NT2/D1 (cell line): ENCODE measurements around the gene WASF2.

Experiments
- SUZ12 ChIP-seq: IDR thresholded peaks from 2 replicates; pipeline ENCODE4 v1.6.1; 2011; ENCODE audit not compliant: insufficient read length, insufficient read depth; ENCODE audit errors: extremely low read depth
- YY1 ChIP-seq: IDR thresholded peaks from 2 replicates; pipeline ENCODE4 v1.6.1; 2011; ENCODE audit not compliant: insufficient read length, insufficient read depth

DNA sequence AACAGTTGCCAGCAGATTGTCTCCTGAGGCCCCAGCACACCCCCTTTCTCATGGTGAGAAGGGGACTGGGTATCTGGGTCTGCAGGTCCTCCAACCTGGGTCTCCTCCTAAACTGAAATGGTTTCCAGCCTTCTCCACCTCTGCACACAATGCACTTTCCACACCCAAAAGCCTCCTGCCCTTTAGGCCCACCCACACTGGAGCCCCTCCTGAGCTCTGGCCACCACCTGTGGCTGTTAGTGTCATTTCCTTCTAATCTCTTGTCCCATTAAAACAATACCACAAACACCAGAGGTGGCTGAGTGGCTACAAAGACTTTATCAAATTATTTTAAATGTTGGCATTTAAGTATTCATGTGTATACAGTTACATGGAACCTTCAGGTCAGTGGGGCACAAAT lies 86.0 kb downstream of the WASF2 start:
- TF ChIP-seq SUZ12 (no peak), YY1 (no peak)
